NOMO-1 treated with dmso at 0.1 percent for 144 hours (cell line): ENCODE data around the gene KCNT1.

Source experiments
- DNase-seq: peaks from one replicate; lab custom pipeline; 2025; ENCODE audit not compliant: unreplicated experiment; lab: John Stamatoyannopoulos, UW

KCNT1 gene

GRCh38 chr9:135698767-135699166 is 3.2 kb upstream of the KCNT1 start:
- DNase-seq, result no peak

GRCh38 chr9:135699440-135699839 is 2.5 kb upstream of the KCNT1 start, which contains the start of gene SOHLH1:
TSS of gene SOHLH1 (minus strand) at chr9:135699481. CDS start at chr9:135699467, 14 bp downstream.
- DNase-seq, result no peak

- no peak for DNase-seq
Measured at GRCh38 chr9:135700525-135700924, 1.5 kb upstream of the KCNT1 start.

- DNase-seq, result no peak
Measured at GRCh38 chr9:135701067-135701958, 672 bp upstream of the KCNT1 start.

GRCh38 chr9:135703726-135704125 is 1.7 kb downstream of the KCNT1 start:
- no peak for DNase-seq

GRCh38 chr9:135704483-135704882 is 2.5 kb downstream of the KCNT1 start:
- no peak for DNase-seq

GRCh38 chr9:135705376-135705775 is 3.4 kb downstream of the KCNT1 start:
- no peak for DNase-seq

- DNase-seq, result no peak
Measured at GRCh38 chr9:135706288-135706687, 4.3 kb downstream of the KCNT1 start.

GRCh38 chr9:135707252-135708138 is 5.5 kb downstream of the KCNT1 start:
- DNase-seq, result no peak

- DNase-seq, result no peak
Measured at GRCh38 chr9:135708164-135708563, 6.2 kb downstream of the KCNT1 start.

- DNase-seq, result no peak
Measured at GRCh38 chr9:135711391-135711790, 9.4 kb downstream of the KCNT1 start.

- no peak for DNase-seq
Measured at GRCh38 chr9:135711881-135712280, 9.9 kb downstream of the KCNT1 start.

- no peak for DNase-seq
Measured at GRCh38 chr9:135712613-135713295, 10.8 kb downstream of the KCNT1 start.

GRCh38 chr9:135714242-135715055 is 12.5 kb downstream of the KCNT1 start:
- DNase-seq, result no peak

GRCh38 chr9:135715056-135715595 is 13.1 kb downstream of the KCNT1 start:
- DNase-seq, result no peak

GRCh38 chr9:135716045-135716444 is 14.1 kb downstream of the KCNT1 start:
- DNase-seq, result no peak

- no peak for DNase-seq
Measured at GRCh38 chr9:135717410-135717809, 15.4 kb downstream of the KCNT1 start.

GRCh38 chr9:135718616-135719015 is 16.6 kb downstream of the KCNT1 start:
- DNase-seq, result no peak

- DNase-seq, result no peak
Measured at GRCh38 chr9:135719472-135719871, 17.5 kb downstream of the KCNT1 start.

- DNase-seq, result no peak
Measured at GRCh38 chr9:135722365-135722764, 20.4 kb downstream of the KCNT1 start.
